SIG-M5 (cell line): Measurements from ENCODE around the gene DCTN4.

Experiments
- DNase-seq: peaks from one replicate; lab custom pipeline; 2025; lab: John Stamatoyannopoulos, UW

DCTN4 gene

GRCh38 chr5:150670948-150671310 lies 87.9 kb downstream of the DCTN4 start:
- DNase-seq: no peak

GRCh38 chr5:150670275-150670947 lies 88.4 kb downstream of the DCTN4 start:
- no peak for DNase-seq

- no peak for DNase-seq
Measured at GRCh38 chr5:150665044-150665443, 93.8 kb downstream of the DCTN4 start.

GRCh38 chr5:150663936-150664335 lies 94.9 kb downstream of the DCTN4 start:
- DNase-seq: no peak

- no peak for DNase-seq
Measured at GRCh38 chr5:150662731-150663516, 95.9 kb downstream of the DCTN4 start.

GRCh38 chr5:150661821-150662596 lies 96.8 kb downstream of the DCTN4 start:
- no peak for DNase-seq

GRCh38 chr5:150661086-150661485 lies 97.7 kb downstream of the DCTN4 start, which contains the start of gene MYOZ3:
Gene MYOZ3 (plus strand): TSS chr5:150661251. CDS start chr5:150662942, 1,691 bp downstream.
- no peak for DNase-seq

GRCh38 chr5:150660108-150660831 lies 98.5 kb downstream of the DCTN4 start:
- DNase-seq: no peak

GRCh38 chr5:150659360-150660107 lies 99.3 kb downstream of the DCTN4 start:
- no peak for DNase-seq

- no peak for DNase-seq
Measured at GRCh38 chr5:150658699-150659265, 100.0 kb downstream of the DCTN4 start.
